Loucy (cell line): Measurements from ENCODE around the gene ULK1.

Source experiments
- EZH2phosphoT487 ChIP-seq: fragments of 200-600 bp; IDR thresholded peaks from 2 replicates; pipeline ENCODE4 v1.6.1; 2018; ENCODE audit warnings: antibody characterized with exemption, mild to moderate bottlenecking, moderate library complexity, borderline replicate concordance
- TF ChIP-seq, protein P1 (sequence below): fragments of 200-600 bp; sonication (generic); conservative IDR thresholded peaks from 2 replicates; pipeline ENCODE4 v1.5.1; 2014; ENCODE audit warnings: mild to moderate bottlenecking, antibody characterized with exemption, low read length

- TF ChIP-seq, protein P1, sequence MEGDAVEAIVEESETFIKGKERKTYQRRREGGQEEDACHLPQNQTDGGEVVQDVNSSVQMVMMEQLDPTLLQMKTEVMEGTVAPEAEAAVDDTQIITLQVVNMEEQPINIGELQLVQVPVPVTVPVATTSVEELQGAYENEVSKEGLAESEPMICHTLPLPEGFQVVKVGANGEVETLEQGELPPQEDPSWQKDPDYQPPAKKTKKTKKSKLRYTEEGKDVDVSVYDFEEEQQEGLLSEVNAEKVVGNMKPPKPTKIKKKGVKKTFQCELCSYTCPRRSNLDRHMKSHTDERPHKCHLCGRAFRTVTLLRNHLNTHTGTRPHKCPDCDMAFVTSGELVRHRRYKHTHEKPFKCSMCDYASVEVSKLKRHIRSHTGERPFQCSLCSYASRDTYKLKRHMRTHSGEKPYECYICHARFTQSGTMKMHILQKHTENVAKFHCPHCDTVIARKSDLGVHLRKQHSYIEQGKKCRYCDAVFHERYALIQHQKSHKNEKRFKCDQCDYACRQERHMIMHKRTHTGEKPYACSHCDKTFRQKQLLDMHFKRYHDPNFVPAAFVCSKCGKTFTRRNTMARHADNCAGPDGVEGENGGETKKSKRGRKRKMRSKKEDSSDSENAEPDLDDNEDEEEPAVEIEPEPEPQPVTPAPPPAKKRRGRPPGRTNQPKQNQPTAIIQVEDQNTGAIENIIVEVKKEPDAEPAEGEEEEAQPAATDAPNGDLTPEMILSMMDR = no peak
- TF ChIP-seq EZH2phosphoT487 = no peak
These were observed 13.1 kb downstream of the ULK1 start for GRCh38 chr12:131907379-131908091.
